NCI-H1105 (cell line): Measurements from ENCODE around the gene PDHX.

Experiments
- DNase-seq: peaks from one replicate; lab custom pipeline; 2025; lab: John Stamatoyannopoulos, UW

PDHX gene

DNA sequence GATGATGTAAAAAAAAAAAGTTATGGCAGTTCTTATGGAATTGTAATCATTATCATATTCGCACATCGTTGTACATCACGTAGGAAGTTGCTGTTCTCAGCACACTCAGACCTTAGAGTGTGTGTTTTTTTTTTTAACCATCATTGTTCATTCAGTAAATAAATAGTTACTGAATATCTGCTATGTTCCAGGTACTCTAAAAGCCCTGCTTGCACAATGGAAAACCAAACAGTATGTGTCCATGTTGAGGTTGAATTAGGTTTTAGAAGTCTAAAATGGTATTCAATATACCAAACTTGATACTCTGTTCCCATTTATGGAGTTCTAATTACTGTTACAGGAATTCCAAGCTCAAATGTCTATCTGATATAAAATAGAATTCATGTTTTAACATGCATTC is 41.2 kb downstream of the PDHX start:
- no peak for DNase-seq

DNA sequence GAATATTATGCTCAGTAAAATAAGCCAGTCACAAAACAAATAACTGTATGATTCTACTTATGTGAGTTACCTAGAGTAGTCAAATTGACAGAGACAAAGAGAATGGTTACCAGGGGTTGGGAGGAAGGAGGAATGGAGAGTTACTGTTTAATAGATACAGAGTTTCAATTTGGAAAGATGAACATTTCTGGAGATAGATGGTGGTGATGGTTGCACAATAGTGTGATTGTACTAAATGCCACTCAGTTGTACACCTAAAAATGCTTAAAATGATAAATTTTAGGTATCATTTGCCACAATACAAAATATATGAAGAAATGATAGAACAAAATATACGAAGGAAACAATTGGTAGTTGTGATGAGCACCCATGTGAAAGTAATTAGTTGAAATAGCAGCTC is 43.4 kb downstream of the PDHX start:
- no peak for DNase-seq

DNA sequence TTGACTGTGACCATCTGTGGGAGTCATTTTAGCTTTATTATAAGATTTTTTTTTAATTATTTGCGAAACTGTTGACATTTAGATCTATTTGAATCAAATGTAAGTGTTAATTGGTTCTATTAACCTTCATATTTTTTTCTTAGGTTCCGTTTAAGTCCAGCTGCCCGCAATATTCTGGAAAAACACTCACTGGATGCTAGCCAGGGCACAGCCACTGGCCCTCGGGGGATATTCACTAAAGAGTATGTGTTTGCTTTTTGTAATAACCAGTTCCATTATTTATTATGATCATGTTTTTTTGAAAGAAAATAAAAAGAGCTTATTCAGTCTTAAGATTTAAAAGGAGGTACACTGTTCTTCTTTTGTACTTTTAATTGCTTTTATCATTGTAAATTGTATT is 43.9 kb downstream of the PDHX start:
- DNase-seq, result peak; percentile 77

DNA sequence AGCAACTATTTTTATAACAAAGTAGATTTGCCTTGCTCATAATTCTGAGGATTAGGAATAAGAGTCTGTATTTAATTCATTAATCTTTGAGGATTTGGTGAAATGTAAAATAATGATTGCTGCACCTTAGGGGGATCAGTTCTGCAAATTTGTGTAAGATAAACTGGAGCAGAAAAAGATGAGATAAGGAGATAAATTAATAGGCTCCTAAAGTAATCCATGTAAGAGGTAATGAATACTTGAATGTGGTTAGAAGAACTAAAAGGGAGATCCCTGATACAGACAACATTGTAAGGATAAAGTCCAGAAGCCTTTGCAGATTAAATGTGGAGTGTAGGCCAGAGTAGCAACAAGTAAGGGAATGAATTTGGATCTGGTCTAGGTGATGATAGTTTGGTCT is 45.6 kb downstream of the PDHX start:
- no peak for DNase-seq

DNA sequence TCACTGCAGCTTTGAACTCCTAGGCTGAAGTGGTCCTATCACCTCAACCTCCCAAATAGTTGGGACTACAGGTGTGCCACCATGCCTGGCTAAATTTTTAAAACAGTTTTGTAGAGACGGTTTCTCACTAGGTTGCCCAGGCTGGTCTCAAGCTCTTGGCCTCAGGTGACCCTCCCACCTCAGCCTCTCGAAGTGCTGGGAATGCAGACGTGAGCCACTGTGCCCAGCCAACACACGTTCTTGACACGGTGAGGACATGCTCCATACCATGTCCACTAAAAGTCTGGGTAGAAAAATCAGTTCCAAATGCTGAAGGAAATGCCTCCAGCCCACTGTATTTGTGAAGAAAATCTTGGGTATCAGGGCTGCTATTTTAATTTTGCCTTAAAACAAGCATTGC is 46.9 kb downstream of the PDHX start:
- DNase-seq, result no peak

DNA sequence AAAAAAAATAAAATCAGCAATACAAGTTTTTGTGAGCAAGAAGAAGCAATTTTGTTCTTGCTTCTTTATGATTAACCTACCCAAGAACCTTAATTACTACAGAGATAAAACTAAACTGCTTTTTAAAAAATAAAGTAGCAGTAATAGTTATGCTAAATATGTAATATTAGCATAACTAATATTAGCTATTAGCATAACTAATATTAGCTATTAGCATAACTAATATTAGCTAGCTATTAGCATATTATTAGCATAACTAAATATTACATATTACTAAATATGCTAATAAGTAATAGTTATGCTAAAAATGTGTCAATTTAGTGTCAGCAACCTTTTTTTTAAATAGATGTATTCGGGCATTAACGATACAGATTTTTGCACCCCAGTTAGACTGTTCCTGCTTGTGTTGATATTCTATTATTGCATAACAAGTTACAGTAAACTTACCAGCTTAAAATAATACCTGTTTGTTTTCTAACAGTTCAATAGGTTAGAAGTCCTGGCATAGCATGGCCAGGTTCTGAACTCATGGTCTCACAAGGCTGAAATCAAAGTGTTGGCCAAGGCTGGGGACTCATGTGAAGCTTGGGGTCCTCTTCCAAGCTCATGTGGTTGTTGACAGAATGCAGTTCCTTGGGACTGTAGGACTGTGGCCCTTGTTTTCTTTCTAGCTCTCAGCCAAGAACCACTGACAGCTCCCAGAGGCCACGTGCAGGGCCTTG is 48.4 kb downstream of the PDHX start:
- no peak for DNase-seq

DNA sequence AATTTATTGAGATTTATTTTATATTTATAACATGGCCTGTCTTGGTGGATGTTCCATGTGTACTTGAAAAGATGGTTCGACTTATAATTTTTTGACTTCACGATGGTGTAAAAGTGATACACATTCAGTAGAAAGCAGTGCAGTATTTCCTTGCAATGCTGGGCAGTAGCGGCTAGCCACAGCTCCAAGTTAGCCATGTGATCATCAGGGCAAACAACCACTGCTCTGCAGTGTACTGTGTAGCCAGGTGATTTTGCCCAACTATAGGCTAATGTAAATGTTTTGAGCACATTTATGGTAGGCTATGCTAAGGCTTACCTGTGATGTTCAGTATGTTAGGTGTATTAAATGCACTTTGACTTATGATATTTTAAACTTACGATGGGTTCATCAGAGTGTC is 52.4 kb downstream of the PDHX start:
- no peak for DNase-seq

DNA sequence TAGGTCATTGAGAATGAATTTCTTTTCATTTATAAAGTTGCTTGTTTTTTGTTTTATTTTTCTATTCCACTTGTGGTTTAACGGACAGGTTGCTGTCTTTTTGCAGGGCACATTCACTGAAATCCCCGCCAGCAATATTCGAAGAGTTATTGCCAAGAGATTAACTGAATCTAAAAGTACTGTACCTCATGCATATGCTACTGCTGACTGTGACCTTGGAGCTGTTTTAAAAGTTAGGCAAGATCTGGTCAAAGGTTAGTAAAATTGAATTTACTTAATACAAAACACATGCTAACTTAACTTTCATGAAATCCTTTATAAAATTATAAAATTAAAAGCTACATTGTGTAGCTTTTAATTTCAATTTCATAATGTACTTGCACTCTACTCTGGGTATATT is 53.6 kb downstream of the PDHX start:
- no peak for DNase-seq

DNA sequence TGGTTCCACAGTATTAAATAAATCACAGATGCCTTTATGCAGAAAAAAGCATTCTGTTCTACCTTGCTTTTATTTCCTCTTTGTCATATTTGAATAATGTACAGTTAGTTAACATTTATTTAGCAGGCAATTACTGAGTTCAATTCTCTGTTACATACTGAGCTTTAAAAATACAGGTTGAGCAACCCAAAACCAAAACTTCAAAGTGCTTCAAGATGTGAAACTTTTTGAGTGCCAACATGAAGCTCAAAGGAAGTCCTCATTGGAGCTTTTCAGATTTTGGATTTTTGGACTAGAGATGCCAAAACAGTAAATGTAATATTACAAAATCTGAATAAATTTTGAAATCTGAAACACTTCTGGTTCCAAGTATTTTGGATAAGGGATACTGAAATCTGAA is 54.1 kb downstream of the PDHX start:
- no peak for DNase-seq

DNA sequence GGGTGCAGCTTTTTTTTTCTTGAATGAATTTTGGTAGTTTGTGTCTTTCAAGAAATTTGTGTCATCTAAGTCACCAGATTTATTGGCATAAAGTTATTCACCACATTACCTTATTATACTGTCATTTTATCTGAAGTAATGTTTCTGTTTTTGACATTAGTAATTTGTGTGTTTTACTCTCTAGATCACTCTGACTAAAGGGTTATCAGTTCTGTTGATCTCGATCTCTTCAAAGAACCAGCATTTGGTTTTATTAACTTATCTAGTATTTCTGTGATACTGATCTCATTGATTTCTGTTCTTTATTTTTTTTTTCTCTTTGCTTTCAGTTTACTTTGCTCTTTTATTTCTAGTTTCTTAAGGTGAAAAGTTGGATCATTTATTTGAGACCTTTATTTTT is 55.5 kb downstream of the PDHX start:
- DNase-seq, result no peak

DNA sequence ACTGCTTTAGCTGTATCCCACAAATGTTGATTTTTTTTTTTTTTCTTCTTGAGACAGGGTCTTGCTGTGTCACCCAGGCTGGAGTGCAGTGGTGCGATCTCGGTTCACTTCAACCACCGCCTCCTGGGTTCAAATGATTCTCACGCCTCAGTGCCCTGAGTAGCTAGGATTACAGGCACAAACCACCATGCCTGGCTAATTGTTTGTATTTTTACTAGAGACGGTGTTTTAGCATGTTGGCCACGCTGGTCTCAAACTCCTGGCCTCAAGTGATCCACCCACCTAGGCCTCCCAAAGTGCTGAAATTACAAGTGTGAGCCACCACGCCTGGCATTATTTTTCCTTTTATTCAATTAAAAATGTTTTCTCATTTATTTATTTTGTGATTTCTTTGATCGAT is 55.9 kb downstream of the PDHX start:
- DNase-seq, result no peak

DNA sequence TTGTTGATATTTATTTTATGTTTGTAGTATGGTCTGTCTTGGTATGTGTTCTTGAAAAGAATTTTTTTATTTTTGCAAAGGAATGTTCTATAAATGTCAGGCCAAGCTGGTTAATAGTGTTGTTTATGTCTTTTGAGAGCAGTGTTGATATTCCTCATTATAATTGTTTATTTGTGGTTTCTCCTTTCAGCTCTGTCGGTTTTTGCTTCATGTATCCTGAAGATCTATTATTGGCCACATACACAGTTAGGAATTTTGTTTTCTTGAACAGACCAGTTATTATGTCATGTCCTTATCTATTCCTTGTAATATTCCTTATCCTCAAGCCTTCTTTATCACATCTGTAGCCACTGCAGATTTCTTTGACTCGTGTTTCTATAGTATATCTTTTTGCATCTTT is 56.5 kb downstream of the PDHX start:
- no peak for DNase-seq

DNA sequence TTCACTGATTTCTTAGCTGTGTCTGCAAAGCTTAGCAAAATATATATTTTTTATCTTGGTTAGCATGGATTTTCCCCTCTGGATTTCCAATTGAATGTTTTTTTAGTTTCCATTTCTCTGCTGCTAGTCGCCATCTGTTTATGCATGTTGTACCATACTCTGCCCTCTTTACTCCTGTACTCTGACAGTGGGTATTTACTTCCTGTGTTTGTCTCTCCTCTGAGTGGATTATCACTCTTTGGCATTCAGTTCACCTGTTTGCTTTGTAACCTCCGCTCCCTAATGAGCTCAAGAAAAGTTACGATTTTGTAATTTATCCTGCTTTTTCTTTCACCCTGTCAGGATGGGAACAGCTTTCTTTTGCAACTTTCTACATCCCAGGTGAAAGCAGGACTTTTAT is 59.1 kb downstream of the PDHX start:
- DNase-seq, result no peak

DNA sequence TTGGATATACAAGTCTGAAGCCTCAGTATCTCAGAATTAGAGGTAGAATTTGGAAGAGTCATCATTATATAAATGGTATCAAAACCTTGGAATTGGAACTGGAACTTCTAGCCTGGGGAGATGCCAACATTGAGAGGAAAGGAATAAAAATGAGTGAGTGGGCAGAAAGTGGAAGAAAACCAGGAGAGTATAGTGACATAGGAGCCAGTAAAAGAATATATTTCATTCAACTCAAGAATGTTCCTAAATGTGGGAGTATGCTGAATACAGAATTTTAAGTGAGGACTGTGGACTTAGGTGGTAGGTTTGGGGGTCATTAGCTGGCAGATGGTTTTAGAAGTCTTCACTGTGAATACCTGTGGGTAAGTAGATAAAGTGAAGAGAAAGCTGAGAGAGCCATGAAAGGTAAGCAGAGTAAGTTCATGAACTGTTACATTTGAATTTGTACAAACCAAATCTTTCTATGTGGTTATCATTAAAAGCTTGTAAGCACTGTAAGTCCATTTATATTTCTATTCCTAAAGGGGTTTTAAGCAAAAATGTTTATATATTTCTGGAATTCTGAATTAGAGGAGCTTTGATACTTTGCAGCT is 60.2 kb downstream of the PDHX start:
- DNase-seq, result no peak

DNA sequence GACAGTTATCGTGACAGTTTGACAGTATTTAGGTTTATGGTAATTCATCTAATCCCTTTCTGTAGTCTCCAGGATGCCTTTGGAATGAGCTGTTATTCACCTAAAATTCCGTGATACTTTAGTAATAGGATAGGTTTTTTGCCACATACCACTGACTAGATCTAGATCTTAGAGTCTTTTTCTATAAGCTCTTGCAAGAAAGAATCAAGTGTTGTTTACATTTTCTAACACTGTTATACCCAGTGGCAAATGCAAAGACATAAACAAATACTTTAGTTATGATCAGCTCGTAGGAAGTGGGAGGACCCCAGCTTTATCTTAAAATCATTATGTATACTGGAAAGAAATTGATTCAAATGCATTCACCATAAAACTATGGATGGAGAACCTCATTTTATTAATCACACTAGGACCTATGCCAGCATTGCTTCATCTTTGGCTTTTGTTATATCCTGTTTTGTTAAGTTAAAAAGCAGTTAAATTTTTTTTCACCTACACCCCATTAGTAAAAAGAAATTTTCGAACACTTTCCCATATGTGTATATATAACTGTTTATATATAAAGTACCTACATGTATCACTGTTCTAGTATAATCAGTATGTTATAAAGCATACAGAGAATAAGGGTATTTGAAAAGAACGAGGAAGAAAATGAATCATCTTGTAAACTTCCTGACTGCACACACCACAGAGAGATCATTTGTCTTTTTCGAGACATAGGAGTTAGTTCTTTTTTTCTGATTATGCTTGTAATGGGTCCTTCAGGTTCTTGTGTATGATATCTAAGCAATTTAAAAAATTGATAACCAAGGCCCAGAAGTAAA is 60.9 kb downstream of the PDHX start:
- DNase-seq, result no peak

DNA sequence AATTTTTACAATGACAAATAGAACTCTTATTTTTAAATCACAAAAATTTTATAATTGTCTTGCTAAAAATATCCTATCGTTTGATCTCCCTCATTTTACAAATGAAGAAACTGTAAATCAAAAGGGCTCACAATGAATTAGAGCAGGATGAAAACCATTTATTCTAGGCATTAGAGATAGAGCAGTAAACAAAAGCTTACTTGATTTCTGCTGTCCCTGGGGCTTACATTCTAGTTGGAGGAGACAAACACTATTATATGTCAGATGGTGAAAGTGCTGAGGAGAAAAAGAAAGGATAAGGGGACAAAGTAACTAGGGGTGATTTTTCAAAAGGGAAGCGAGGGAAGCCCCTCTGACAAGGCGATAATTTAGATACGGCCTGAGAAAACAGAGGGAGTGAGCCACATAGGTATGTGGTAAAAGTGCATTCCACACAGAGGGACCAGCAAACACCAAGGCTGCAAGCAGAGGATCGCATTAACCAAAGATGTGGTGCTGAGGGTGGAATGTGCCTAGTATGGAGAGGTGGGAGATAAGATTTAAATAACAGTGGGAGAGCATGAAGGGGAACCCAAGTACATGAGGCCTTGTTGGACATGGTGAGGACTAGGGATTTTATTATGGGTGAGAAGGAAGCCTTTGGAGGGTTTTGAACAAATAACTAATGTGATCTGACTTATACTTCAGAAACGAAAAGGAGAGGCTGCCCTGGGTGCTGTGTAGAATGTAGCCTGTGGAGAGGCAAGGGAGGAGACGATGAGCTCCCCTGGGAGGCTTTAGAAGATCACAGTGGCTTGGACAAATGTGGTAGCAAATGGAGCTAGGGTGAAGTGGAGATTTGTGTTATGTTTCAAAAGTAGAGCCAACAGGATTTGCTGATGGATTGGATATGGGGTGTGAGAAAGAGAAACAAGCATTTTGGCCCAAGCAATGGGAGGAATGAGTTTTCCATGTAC is 62.1 kb downstream of the PDHX start:
- DNase-seq, result no peak

DNA sequence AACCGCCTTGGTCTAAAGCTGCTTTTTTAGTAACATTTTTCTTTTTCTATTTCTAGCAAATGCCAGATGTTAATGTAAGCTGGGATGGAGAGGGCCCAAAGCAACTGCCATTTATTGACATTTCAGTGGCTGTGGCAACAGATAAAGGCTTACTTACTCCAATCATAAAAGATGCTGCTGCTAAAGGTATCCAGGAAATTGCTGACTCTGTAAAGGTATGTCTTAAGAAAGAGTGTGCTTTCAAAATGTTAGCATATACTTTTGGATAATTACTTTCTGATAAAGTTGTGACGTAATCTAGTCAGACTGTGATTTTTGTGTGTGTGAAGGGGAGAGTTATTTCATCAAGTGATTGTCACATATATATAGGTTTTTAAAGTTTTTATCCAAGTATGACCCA is 68.1 kb downstream of the PDHX start:
- no peak for DNase-seq

DNA sequence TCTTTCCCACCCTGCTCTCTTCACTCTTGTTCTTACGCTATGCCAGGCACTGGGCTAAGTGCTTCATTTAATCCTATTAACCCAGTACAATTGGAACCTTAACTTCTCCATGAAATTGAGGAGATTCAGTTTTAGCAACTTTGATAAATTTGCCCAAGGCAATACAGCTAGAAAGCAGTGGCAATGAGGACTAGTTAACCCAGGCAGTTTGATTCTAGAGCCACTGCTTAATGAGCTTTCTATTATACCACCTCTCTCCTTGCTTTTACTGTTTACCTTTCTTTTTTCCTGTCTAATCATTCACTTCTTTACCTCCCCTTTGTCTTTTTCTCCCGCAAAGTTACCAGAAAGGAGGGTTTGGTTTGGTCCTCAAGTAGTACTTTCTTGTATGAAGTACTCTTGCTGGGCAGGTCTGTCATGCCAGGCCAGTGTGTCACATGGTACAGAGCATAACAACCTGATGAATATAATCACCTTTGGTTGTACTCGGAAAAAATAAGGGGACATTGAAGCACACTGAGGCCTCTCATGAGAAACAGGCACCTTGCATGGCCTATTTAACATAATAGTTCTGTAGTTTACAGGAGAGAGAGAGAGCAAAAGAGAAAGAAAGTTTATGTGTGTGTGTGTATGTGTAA is 70.6 kb downstream of the PDHX start:
- no peak for DNase-seq

DNA sequence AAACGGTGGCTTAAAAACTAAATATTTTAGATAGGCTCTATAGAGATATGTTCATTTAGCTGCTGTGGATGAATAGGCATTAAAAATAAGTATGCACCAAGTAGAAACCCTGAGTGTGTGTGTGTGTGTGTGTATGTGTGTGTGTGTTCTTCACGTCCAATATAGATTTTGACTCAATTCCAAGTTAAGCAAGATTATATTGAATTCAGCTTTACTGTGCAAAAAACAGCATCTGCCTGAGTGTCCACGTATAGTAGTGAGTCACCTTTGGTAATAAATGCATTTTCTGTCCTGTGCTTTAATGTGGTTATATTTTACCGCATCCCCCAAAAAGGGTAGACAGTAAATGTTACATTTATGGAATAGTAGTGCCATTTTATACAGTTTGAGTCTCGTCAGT is 71.2 kb downstream of the PDHX start:
- DNase-seq, result no peak

DNA sequence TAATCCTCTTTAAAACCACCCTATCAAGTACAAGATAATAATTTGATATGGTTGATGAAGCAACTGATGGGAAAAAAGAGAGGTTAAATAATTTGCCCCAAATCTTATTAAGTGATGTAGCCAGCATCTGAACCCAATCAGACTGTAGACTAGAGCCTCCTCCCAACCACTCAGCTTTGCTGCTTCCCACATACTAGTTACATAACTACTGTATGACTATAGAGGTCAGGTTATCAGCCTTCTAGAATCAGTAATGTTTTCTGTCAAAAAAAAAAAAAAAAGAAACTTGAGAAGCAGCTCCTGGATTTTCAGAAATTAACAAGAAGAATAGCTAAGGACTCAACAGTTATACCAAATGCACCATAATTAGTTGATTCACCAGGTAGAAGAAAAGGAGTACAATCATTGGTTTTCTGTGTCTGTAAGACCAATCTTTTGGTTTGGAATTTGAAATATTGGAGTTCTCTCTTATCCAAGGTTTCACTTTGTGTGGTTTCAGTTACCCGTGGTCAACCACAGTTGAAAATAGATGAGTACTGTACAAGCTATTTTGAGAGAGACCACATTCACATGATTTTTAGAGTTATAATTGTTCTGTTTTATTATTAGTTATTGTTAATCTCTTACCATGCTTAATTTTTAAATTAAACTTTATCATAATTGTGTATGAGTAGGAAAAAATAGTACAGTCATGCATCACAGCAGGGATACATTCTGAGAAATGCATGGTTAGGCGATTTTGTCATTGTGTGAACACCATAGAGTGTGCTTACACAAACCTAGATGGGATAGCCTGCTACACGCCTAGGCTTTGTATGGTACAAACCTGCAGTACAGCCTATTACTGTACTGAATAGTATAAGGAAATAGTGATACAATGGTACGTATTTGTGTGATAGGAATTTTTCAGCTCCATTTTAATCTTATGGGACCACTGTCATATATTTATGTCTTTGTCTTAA is 72.2 kb downstream of the PDHX start:
- DNase-seq, result no peak

DNA sequence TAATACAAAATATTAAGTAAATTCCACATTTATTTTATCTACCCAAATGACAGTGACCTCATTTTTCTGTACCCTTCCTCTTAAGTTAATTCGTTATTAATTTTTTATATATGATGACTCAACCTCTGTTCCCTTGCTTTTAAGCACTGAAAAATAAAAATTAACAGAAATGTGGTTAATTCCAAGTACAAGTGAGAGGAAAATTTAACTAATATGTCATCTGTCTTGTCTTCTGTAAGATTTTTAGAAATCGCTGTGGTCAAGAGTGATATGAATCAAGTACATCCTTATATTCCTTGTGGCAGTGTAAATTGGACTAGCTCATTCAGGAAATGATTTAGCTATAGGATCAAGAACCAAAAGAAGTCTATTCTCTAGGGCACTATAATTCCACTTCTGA is 74.5 kb downstream of the PDHX start:
- no peak for DNase-seq
